Activated naive CD8-positive, alpha-beta T cell treated with anti-CD3 and anti-CD28 coated beads, Interleukin-2, amount 10 ng/mL, durations not matched to agents 7 days and 5 days (primary cell): ENCODE data around the gene LENG8. TPM values are rescaled to one million over a fixed set of nuclear protein-coding genes. Genes with fewer than 3 reads are reported as not detected.
A peak's percentile ranks its signal among the peaks of the same experiment; 100 is the strongest.
"Not testable (repeated sequence)": the region's sequence is repeated elsewhere in the genome, so short reads cannot be mapped to it uniquely, and the experiment has no call there.

Source experiments
- ATAC-seq: fragments of 150-1000 bp; cut with Tn5 transposase; one replicate; pipeline ENCODE4 v1.10.0; 2021; ENCODE audit warnings: low read depth, moderate library complexity
- POLR2A ChIA-PET: fragments of 350-600 bp; sonication (Branson Sonifier 250); formaldehyde crosslinking; loops from one replicate; lab custom pipeline; 2021; ENCODE audit warnings: antibody characterized with exemption; lab: Charles Lee
- DNase-seq: peaks from one replicate; pipeline ENCODE4 v3.0.0; 2021
- H3K27ac Mint-ChIP-seq: one replicate; pipeline ENCODE4 v1.8.0; 2022; ENCODE audit warnings: mild to moderate bottlenecking, mixed read lengths
- H3K27me3 Mint-ChIP-seq: one replicate; pipeline ENCODE4 v1.8.0; 2022; ENCODE audit warnings: mild to moderate bottlenecking, moderate library complexity, mixed read lengths
- H3K36me3 Mint-ChIP-seq: one replicate; pipeline ENCODE4 v1.8.0; 2021; ENCODE audit warnings: mild to moderate bottlenecking, mixed read lengths
- H3K4me1 Mint-ChIP-seq: one replicate; pipeline ENCODE4 v1.8.0; 2021; ENCODE audit warnings: mixed read lengths
- H3K4me3 Mint-ChIP-seq: one replicate; pipeline ENCODE4 v1.8.0; 2022; ENCODE audit warnings: mild to moderate bottlenecking, moderate library complexity, mixed read lengths
- H3K9me3 Mint-ChIP-seq: one replicate; pipeline ENCODE4 v1.8.0; 2021; ENCODE audit warnings: mixed read lengths
- total RNA-seq, 2 experiments: library from RNA; stranded (reverse); gene quantifications; one replicate each; pipeline ENCODE4 v1.2.3, GENCODE V29; 2021

LENG8 gene
- total RNA-seq, 2 experiments from 2014 or later, result 338 to 359 TPM

DNA sequence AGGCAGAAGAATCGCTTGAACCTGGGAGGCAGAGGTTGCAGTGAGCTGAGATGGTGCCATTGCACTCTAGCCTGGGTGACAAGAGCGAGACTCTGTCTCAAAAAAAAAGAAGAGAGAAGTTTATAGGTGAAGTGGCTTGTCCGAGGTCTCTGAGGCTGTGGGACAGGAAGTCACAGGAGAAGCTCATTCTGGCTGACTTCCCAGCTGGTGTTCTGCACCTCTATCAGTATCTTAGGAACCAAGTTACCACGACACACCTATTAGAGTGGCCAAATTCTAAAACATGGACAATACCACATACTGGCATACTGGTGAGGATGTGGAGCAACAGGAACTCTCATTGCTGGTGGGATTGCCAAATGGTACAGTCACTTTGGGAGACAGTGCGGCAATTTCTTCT, 46.3 kb downstream of the LENG8 start:
- H3K27me3 Mint-ChIP-seq, result peaks cover 42% of the 10 kb centered on the region
- H3K9me3 Mint-ChIP-seq, ATAC-seq, POLR2A ChIA-PET, H3K36me3 Mint-ChIP-seq, H3K4me3 Mint-ChIP-seq, H3K4me1 Mint-ChIP-seq, DNase-seq, H3K27ac Mint-ChIP-seq: not testable (repeated sequence)

DNA sequence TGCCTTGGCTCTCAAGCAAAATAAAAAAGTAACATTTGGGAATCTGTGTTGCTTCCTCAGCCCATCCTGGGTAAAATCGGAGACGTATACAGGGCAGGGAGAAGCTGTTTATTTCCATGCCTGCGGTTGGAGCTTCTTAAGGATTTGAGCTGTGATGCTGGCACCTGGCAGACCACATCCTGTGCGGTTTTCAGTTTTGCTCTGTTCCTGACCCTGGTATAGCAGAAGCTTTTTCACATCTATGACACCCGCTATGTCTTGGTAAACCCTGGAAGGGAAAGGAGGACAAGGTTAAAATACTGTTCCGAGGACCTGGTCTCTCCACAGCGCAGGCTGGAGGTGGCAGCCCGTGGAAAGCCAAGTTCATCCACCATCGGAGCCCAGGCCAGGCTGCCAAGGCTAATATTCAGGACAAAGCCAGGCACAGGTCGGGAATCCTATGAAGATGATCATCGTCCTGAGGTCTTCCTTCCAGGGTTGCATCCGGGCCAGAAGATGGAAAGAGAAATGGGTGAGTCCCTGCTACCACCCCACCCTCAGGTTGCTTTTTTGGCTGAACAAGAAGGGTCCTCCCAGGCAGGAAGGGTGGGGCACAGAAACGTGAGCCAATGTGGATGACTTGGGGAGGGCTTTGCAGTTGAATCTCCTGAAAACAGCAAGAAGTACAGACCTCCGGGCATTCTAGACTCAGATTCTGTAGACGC, 48.9 kb downstream of the LENG8 start:
- not testable (repeated sequence) for H3K4me3 Mint-ChIP-seq

DNA sequence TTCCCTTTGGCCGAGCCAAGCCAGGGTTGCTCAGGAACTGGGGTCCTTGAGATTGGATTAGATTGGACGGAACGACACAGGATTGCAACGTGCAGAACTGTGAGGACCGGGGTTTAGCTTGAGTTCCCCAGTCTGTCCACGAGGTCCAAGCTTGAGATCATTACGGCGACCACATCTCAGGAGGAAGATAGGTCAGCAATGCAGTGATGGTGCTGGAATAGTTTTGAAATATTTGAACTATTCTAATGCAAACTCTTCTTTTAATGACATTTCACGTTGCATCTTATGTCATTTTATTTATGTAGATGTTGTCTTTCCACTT, 49.4 kb downstream of the LENG8 start:
- ATAC-seq, H3K4me3 Mint-ChIP-seq, DNase-seq, H3K27ac Mint-ChIP-seq, H3K4me1 Mint-ChIP-seq, H3K36me3 Mint-ChIP-seq, H3K9me3 Mint-ChIP-seq, POLR2A ChIA-PET: not testable (repeated sequence)
- H3K27me3 Mint-ChIP-seq, result peaks cover 32% of the 10 kb centered on the region

More for the DNA sequence above, 48.9 kb downstream of the LENG8 start:
- POLR2A ChIA-PET, H3K27ac Mint-ChIP-seq, DNase-seq, H3K36me3 Mint-ChIP-seq, H3K9me3 Mint-ChIP-seq, H3K4me1 Mint-ChIP-seq: not testable (repeated sequence)
- peak; percentile 81 for ATAC-seq
- H3K27me3 Mint-ChIP-seq, result peaks cover 36% of the 10 kb centered on the region

DNA sequence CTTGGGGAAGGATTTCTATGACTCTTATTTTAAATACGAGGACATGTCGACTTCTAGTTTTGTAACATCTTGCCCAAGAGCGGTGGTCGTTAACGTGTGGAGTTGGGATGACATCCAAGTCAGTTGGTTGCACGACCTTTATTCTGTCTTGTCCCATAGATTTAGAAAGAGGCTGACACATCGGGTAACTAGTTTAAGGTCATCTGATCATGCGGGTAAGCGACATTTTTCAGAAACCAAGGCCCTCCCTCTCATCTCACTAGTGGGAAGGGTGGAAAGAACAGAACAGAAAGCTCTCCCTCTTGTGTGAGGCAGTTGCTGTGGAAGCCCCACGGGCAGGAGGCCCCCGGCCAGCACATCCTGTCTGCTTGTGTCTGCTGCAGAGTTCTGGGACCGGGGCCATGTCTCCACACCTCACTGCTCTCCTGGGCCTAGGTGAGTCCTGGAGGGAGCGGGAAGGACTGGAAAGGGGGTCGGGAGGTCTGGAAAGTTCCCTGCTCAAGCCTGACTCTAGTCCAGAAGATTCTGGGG, 53.6 kb downstream of the LENG8 start, which contains the start of gene LAIR2:
LAIR2 (plus strand) TSS at position 314 of the 531 bp plus-strand sequence; CDS start at position 402, 88 bp downstream.
- POLR2A ChIA-PET, result no interaction called here
- Mint-ChIP-seq H3K27ac (no peak within 1 kb of the TSS), H3K9me3 (no peaks in the 10 kb centered on the region), H3K4me3 (no peak within 1 kb of the TSS), H3K27me3 (peaks cover 11% of the 10 kb centered on the region), H3K4me1 (peaks cover 10% of the 10 kb centered on the region), H3K36me3 (no peaks in the 10 kb centered on the region)
- no peak for DNase-seq
- no peak for ATAC-seq

DNA sequence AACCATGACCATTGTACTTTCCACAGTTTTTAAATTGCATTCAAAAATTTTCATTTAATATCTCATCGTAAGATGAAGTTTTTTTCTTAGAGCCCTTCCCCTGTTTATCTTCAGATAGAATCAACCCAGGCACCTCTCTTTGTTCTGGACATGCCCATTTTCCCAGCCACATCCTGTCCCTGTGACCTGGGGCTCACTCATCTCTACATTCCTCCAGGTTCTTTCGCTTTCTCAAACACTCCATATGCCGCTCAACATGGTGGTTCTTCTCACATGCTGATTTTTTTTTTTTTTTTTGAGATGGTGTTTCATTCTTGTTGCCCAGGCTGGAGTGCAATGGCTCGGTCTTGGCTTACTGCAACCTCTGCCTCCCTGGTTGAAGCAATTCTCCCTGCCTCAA, 56.5 kb downstream of the LENG8 start:
- H3K27ac Mint-ChIP-seq, H3K4me3 Mint-ChIP-seq, H3K9me3 Mint-ChIP-seq, H3K27me3 Mint-ChIP-seq, H3K4me1 Mint-ChIP-seq, ATAC-seq, POLR2A ChIA-PET, DNase-seq, H3K36me3 Mint-ChIP-seq: not testable (repeated sequence)

DNA sequence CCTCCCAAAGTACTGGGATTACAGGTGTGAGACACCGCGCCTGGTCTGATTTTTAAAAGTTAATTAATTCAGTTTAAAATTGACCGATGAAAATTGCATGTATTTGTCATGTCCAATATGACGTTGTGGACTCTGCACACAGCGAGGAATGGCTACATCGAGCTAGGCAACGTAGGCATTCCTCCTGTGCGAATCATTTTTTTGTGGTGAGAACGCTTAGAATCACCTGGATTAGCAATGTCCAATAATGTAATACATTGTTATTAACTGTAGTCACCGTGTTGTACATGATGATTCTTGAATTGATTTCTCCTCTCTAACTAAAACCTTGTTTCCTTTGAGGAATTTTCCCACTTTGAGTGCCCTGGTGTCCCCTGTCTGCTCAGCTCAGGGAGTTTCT, 57.1 kb downstream of the LENG8 start:
- Mint-ChIP-seq H3K4me1 (peaks cover 7% of the 10 kb centered on the region), H3K36me3 (no peaks in the 10 kb centered on the region), H3K4me3 (no peak overlapping the region), H3K9me3 (no peaks in the 10 kb centered on the region), H3K27me3 (peaks cover 4% of the 10 kb centered on the region), H3K27ac (no peak overlapping the region)
- DNase-seq (no peak), ATAC-seq (no peak)
- POLR2A ChIA-PET, result no interaction called here

DNA sequence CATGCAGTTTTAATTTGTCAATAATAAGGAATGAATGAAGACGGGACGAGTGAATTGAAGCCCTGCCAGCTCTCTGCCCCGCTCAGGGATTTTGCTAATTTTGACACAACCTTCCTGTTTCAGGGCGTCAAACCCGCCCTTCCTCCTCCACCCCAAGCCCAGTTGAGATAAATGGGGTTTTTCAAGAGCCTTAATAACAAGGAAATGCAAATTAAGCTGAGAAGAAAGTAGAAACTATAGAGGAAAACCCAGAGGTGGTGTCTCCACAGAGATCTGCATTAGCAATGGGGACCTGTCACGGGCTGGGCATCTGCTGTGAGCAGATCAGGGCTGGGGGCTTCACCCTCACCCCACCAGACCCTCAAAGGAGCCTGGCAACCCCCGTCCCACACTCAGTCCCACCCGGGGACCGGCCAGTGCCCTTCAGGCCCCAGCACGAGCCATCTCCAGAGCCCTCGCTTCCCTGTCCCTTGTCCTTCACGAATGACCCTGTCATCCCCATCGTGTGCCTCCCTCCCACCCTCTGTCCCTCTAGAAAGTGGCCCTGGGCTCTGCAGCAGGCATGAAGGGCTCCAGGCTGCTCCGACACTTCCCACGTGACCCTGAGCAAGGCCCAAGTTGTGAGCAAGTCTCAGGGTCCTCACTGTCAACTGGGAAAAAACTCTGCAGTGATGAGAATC, 58.2 kb downstream of the LENG8 start:
- H3K4me1 Mint-ChIP-seq, H3K36me3 Mint-ChIP-seq, H3K9me3 Mint-ChIP-seq, H3K27me3 Mint-ChIP-seq, ATAC-seq, POLR2A ChIA-PET, H3K4me3 Mint-ChIP-seq, H3K27ac Mint-ChIP-seq, DNase-seq: not testable (repeated sequence)

DNA sequence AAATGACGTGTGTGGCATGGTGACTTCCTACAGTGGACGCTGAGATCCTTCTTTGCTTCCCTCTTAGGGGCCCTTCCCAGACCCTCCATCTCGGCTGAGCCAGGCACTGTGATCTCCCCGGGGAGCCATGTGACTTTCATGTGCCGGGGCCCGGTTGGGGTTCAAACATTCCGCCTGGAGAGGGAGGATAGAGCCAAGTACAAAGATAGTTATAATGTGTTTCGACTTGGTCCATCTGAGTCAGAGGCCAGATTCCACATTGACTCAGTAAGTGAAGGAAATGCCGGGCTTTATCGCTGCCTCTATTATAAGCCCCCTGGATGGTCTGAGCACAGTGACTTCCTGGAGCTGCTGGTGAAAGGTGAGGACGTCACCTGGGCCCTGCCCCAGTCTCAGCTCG, 58.8 kb downstream of the LENG8 start:
- Mint-ChIP-seq H3K9me3 (no peaks in the 10 kb centered on the region), H3K27me3 (peaks cover 7% of the 10 kb centered on the region), H3K4me3 (no peak overlapping the region), H3K4me1 (peaks cover 4% of the 10 kb centered on the region), H3K27ac (no peak overlapping the region), H3K36me3 (no peaks in the 10 kb centered on the region)
- DNase-seq (no peak), ATAC-seq (no peak)
- POLR2A ChIA-PET, result no interaction called here

DNA sequence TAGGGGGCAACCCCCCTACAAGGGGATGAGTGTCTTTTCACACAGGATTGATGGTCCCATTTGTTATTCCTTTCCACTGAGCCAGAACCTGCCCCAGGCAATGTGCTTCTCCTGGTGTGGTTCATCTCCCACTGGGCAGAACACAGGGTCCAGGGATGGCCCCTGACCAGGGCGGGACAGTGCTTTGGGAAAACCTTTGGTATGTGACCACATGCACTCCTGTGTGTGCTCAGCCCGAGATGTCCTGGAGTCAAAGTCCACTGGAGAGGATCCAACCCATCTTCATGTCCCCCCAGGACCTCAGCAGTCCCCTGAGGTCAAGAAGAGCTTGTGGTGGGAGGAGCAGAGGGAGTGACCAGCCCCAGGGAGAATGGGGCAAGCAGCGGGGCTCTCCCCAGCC, 59.5 kb downstream of the LENG8 start:
- ATAC-seq, H3K4me3 Mint-ChIP-seq, DNase-seq, H3K9me3 Mint-ChIP-seq, H3K27me3 Mint-ChIP-seq, H3K4me1 Mint-ChIP-seq, POLR2A ChIA-PET, H3K36me3 Mint-ChIP-seq, H3K27ac Mint-ChIP-seq: not testable (repeated sequence)

DNA sequence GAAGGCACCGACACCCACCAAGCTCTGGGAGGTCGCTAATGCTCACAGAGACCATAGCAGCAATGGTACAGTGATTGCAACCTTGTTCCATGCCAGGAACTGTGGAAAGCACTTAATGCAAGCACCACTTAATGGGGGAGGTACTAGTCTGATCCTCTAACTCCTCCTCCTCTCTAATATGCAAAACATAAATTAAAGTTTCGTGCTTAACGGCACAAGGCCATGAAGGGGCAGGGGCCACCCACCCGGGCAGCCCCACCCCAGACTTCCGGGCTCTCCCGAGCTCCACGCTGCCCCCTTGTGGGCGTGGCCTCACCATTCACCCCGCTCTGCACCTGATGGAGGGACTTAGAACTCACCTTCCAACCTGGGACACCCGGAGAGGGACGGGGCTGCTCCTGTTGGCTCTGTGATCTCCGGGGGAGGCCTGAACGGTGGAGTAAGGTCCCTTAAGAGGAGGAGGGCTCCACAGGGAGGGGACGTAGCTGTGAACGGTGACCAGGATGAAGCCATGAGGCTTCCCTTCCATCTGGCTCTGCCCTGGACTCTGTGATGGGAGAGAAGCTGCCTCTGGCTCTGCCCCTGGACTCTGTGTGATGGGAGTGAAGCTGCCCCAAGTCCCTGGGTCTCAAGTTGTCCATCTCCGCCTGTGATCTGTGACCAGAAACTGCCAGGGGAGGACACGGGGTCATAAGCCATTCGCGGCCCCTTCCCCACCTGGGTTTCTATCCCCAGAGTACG, 60.4 kb downstream of the LENG8 start:
- H3K27ac Mint-ChIP-seq, H3K36me3 Mint-ChIP-seq, H3K27me3 Mint-ChIP-seq, POLR2A ChIA-PET, H3K9me3 Mint-ChIP-seq, DNase-seq, H3K4me1 Mint-ChIP-seq, H3K4me3 Mint-ChIP-seq: not testable (repeated sequence)
- peak; percentile 75 for ATAC-seq

Other genes with a start within 250 kb of the LENG8 start
- gene RPS9, start 248.3 kb upstream of the LENG8 start, total RNA-seq, result 1,000 to 10,000 TPM; 1,098 to 1,155 TPM
- gene LILRB3, start 226.2 kb upstream of the LENG8 start, total RNA-seq, result 1 to 10 TPM in 1 of 2 experiments, under 1 TPM in 1; 0.74 to 1.3 TPM
- under 1 TPM; 0.60 to 0.64 TPM for gene LILRA6, start 206.4 kb upstream of the LENG8 start, total RNA-seq
- under 1 TPM; 0.28 to 0.36 TPM for gene LILRB5, start 191.9 kb upstream of the LENG8 start, total RNA-seq
- gene LILRB2, start 168.1 kb upstream of the LENG8 start, total RNA-seq, result under 1 TPM; 0.55 to 0.57 TPM
- not detected for gene LILRA5, start 136.0 kb upstream of the LENG8 start, total RNA-seq
- not detected for gene LILRA4, start 110.0 kb upstream of the LENG8 start, total RNA-seq
- gene LAIR1, start 84.3 kb upstream of the LENG8 start, total RNA-seq, result 10 to 100 TPM; 75.0 to 79.2 TPM
- 1 to 10 TPM; 1.1 to 1.9 TPM for gene TTYH1, start 33.7 kb upstream of the LENG8 start, total RNA-seq
- 1 to 10 TPM; 6.2 to 7.0 TPM for gene LENG9, start 14.6 kb downstream of the LENG8 start, total RNA-seq
- gene CDC42EP5, start 24.1 kb downstream of the LENG8 start, total RNA-seq, result not detected
- gene LAIR2, start 53.6 kb downstream of the LENG8 start, total RNA-seq, result under 1 TPM in 1 of 2 experiments, not detected in 1; 0.62 TPM
- under 1 TPM in 1 of 2 experiments, not detected in 1; 0.65 TPM for gene LILRA2, start 124.6 kb downstream of the LENG8 start, total RNA-seq
- not detected for gene LILRA1, start 144.4 kb downstream of the LENG8 start, total RNA-seq
- 1 to 10 TPM; 1.8 to 2.3 TPM for gene LILRB1, start 181.3 kb downstream of the LENG8 start, total RNA-seq
- gene LILRB4, start 213.8 kb downstream of the LENG8 start, total RNA-seq, result 1 to 10 TPM; 1.7 to 2.5 TPM